HG02885 (cell line): ENCODE results near the gene SMG6.
"Not testable (repeated sequence)": the region's sequence is repeated elsewhere in the genome, so short reads cannot be mapped to it uniquely, and the experiment has no call there.

ENCODE experiments used
- ATAC-seq: cut with Tn5 transposase; IDR thresholded peaks from one replicate; pipeline ENCODE4 v1.9.1; 2021; ENCODE audit warnings: mild to moderate bottlenecking; ENCODE audit not compliant: unreplicated experiment, poor library complexity

SMG6 gene

DNA sequence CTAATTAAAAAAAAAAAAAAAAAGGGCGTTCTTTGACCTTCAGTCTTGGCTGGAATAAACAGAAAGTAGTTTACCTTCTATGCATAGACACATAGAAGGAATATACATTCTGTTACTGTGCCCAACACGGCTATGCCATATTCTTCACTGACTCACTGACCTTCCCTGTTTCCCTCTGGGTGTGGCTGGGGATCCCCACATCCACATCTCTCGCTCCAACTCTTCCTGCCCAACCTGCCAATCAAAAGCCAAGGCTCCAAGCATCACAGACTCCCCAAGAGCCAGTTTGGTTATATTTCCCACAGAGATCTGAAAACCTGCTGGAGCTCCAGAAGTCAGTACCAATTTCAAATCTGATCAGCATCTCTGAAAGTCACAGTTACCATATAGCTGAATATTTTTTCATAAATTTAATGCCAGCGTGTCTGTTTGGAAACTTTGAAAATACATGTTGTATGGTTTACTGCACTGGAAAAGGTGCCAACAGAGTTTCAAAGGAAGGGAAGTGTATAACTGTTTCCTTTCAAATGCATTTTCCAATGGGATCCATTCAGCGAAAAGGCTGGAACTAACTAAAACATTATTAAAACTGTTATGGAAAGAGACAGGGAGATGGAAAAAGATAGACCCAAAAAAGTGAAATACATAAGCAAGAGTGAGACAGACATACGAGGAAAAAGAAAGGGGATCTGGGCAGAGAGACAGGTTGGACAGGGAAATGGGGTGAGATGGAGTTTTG lies 91.8 kb downstream of the SMG6 start:
- no peak for ATAC-seq

DNA sequence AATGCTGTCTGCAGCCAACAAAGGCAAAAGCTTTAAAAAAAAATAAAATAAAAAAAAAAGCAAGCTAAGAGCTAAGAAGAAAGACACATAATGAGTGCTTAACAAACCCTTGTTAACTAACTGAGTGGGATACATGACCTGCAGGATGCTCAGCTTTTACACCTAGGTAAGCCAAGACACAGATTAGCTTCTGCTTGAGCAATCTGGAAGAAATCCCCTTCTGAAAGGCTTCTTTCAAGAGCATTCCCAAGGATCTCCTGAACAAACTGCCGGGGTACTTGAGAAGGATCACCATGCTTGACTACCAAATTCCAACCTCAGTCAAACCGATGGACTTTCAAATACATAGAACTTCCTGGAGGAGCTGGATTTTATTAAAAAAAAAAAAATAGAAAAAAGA lies 92.9 kb downstream of the SMG6 start:
- no peak for ATAC-seq

DNA sequence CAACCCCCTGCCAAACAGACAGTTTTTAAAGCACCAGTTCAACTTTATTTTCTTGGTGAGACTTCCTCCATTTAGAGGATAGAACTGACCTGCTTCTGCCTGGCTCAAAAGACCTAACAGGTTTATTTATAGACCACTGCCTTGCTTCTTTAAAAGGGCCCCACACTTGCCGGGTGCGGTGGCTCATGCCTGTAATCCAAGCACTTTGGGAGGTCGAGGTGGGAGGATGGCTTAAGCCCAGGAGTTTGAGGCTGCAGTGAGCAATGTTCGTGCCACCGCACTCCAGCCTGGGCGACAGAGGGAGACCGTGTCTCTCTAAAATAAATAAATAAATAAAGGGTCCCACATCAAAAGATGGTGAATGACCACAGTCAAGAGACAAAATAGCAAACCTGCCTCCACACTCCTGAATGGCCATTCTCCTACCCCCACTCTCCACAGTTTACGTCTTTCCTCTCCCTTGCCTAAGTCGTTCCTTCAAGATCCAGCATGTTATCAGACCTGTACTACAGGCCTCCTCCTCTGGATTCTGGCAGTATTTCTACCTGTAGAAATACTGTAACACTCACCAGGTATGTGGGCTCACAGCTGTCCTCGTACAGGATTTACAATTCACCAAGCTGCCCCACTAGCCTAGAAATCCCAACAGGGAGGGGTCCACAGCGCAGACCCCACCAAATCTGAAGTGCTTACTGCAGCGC lies 95.6 kb downstream of the SMG6 start:
- no peak for ATAC-seq

DNA sequence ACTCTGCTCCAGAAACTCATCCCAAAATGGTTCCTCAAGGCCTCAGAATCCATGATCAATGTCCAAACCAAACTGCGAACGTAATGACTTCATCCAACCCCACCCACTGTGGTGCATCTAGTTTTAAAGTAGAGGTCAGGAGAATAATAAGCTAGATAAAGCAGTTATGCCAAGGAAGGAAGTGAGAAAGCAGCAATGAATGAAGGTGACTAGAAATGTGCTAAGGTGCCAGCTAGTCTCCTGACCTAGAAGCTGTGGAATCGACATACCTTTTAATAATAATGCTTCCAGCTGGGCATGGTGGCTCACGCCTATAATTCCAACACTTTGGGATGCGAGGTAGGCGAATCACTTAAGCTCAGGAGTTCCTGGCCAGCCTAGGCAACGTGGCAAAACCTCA lies 99.2 kb downstream of the SMG6 start:
- no peak for ATAC-seq

DNA sequence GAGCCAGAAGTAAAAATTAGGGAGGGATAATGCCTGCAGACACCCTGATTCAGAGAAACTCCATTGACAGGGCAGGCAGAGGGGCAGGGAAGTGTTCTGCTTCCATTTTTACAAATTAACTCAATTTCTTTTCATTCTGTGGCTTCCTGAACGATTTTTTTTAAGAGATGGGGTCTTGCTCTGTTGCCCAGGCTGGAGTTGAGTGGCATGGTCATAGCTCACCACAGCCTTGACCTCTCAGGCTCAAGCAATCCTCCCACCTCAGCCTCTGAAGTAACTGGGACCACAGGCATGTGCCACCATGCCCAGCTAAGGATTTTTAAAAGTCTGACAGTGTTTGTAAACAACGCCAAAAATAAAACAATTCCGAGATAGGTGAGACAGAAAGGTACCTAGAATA lies 99.8 kb downstream of the SMG6 start:
- ATAC-seq = no peak

DNA sequence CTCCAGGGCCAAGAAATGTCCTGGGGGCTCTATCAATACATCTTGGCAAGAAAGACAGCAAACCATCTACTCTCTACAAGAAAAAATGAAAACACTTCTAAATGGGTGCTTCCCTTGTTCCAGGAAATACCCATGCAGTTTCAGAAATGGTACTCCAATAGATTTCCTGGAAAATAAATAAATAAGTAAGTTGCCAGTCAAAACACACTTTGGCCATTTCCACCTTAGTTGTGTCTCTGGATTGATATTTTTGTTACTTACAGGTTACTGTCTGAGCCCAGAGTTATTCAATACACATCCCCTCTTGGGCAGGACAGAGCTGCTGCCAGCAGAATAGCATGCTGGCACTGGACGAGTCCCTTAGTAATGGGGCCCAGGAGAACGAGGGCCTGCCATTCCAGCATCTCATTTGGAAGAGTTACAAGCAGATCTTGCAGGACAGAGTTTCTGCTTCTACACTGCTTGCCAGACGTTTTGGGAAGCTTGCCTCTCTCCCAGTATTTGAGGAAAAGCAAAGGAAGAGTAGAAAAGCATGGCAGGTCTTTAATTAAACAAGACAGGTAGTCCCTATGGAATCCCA lies 100.5 kb downstream of the SMG6 start:
- ATAC-seq = no peak

DNA sequence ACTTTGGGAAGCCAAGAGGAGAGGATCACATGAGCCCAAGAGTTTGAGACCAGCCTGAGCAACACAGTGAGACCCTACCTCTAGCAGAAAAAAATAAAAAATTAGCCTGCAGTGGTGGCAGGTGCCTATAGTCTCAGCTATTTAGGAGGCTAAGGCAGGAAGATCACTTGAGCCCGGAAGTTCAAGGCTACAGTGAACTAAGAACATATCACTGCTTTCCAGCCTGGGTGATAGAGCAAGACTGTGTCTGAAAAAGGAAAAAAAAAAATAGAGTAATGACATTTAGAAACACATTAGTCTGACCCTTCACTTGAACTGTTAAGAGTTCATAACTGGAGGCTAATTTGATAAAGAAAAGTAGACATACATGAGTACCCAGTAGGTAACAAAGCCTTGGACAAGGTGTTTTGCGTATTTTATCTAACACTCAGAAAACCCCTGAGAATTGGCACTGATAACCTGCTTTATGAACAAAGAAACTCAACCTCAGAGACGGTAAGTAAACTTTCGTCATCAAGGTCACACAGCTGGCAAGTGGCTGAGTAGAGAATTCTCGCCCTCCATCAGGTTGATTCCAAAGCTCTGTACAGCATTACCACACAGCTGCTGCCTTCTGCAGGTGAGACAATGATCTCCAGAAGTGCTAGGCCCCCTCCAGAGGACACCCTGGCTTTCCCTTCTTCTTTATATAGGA lies 101.1 kb downstream of the SMG6 start:
- ATAC-seq = no peak

DNA sequence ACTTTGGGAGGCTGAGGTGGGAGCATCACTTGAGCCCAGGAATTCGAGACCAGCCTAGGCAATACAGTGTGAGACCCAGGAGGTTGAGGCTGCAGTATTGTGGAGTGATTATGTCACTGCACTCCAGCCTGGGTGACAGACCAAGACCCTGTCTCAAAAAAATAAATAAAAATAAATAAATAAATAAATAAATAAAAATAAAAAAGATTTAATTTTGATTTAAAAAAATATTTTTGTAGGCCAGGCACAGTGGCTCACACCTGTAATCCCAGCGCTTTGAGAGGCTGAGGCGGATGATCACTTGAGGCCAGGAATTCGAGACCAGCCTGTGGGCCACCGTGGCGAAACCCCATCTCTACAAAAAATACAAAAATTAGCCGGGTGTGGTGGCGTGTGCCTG lies 104.2 kb downstream of the SMG6 start:
- ATAC-seq = not testable (repeated sequence)

DNA sequence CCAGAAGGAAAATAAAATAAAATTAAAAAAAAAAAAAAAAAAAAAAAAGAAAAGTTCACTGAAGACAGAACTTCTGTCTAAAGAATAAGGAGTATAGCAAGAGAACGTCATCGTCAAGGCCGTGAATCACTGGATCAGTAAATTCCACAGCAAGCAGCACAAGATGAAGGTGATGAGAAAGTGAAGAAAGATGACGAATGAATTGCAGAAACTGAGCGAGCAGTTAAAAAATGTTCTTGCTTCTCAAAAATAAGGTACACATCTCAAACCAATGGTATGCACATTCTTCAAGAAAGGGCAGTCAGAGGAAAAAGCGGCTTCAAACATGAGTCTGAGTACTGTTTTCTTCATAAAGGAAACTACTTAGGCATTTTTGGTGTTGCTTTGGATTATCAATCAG lies 104.7 kb downstream of the SMG6 start:
- ATAC-seq = no peak

DNA sequence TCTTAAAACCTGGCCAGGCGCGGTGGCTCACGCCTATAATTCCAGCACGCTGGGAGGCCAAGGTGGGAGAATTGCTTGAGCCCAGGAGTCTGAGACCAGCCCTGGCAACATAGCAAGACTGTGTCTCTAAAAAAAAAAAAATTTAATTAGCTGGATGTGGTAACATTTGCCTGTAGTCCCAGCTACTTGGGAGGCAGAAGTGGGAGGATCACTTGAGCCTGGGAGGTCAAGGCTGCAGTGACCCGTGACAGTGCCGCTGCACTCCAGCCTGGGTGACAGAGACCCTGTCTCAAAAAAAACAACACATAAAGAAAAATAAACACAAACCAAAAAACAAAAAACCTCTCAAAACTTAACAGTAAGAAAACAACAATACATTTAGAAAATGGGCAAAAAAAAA lies 106.3 kb downstream of the SMG6 start:
- ATAC-seq = no peak

DNA sequence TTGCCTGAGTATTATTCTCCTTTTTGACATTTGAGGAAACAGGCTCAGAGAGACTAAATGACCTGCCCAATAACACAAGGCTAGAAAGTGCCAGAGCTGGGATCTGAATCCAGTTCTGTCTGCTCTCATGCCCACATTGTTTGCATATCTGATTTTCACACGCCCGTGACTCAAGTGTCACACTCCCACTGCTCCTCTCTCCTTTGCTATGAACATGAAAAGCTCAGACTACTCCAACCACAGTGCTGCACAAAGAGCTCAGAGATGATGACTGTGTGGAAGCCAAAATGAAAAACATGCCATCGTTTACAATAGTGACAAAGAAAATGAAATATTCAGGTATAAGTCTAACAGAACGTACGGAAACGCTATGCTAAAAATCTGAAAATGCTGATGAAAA lies 107.9 kb downstream of the SMG6 start:
- ATAC-seq = no peak

DNA sequence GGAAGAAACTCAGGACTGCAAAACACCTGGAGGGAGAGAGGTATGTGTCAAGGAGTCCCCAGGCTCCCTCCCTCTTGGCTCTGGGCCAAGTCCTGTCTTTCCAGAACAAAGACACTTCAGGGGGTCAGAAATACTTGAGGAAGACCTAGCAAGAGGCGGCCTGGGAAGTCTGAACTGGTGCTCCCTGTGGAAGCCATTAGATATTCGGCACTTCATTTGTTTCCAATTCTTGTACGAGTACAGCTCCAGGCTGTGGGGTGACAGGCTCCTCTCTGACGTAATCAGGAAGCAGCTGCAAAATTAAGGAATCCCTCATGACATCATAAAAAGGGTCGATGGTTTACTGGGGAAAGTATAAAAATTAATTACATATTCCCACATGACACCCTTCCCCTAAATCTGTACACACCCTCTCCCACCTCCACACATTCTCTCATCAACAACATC lies 108.7 kb downstream of the SMG6 start:
- no peak for ATAC-seq

DNA sequence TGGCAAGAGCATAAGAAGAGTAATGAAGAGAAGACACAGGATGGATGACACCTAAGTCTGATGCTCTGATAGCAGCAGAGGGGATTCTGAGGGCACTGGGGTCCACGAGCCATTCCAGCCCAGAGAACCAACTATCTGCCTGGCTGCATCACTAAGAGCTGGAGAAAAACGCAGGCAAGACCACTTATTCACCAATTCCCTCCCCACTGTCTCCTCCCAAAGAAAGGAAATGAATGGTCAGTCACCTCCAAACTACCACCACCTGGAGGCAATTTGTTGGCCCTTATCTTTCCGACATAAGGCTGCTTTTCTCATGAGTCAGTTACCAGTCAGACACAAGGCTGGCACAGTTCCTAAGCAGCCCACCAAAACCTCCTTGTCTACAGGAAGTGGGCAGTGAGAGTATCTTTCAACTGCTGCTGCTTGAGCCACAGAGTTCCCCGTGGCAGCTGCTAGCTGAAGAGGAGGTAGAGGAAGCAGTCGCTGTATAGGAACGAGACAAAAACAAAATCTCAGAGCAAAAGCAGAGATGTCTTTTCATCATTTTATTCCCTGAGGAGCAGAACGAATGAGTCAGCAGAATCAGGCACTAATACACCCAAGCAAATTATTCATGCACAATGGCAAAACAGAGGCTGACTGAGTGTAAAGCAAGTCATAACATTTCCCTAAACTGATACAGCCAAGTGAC lies 111.1 kb downstream of the SMG6 start:
- no peak for ATAC-seq

DNA sequence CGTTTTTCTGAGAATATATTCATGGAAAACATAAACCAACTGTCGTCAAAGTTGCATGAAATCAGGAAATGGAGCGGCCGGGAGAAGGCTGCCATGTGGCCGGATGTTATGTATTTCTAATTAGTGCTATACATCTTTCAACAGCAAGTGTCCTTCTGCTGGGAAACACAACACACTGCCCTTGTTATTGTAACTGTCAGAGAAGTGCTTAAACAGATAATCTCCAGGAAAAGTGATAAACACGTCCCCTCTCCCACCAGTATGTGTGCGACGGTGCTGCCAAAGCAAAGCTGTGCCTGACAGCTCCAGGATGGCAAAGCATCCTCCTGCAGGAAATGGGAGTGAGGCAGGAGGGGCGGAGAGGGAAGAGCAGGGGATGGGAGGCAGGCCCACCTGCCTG lies 111.8 kb downstream of the SMG6 start:
- ATAC-seq = no peak

DNA sequence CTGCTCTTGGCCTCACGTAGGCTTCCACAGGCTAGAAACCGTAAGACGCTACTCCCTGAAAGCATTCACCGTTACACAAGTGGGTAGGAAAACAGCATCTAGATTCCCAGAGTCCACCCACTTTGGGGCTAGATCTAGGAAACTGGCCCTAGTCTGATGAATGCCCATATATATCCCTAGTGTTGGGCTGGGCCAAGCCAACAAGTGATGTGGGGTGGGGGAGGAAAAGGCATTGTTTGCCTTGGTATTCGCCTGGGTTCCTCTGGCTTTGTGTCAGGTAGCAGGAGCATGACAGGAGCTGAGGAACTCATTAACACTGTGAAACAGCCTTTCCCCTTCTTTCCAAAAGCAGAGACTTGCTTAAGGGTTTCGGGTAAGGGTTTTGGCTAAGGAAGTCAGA lies 112.4 kb downstream of the SMG6 start:
- no peak for ATAC-seq

DNA sequence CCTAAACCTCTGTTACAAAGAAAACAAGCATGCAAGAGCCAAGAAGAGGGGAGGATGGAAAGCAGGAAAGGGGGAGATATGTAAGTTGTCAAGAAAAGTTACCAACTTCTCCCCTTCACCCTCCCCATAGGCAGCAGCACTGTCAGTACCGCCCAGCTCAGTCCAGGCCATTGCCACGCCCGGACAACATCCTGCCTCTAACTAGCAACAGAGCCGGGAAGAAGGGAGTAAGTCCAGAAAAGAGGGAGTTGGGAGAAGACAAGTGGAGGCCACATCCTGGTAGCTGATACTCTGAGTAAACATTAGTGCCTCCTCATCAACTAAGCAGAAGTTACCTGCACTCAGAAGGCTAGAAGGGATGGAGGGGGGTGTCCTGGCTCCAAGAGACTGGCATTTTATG lies 113.6 kb downstream of the SMG6 start:
- ATAC-seq = no peak

DNA sequence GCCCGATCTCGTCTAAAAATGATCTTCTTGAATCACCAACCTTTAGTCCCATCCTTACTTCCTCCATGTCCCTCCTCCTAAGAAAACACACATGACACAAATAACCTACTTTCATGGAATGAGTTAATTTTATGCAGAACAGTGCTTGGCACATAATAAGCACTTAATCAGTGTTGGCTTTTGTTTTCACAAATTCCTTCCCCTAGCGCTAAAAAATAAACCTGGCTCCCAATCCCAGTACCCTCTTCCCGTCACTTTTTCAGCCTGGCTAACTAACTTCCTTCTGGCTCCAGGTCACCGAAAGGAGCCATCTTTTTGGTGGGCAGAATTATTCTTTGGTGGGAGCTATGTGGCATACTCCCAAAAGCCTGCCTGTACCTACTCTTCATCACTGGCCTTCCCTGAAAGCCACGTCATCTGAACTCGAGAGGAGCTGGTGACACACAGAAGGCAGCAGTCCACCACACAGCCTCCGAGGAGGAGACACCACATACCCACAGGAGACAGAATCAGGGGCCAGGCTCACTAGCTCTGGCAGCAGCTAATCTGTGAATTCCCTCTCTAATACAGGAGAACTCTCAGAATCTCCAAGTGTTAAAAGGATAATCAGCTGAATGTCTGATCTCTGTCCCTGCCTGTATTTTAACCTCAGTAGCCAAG lies 114.5 kb downstream of the SMG6 start:
- ATAC-seq = no peak

DNA sequence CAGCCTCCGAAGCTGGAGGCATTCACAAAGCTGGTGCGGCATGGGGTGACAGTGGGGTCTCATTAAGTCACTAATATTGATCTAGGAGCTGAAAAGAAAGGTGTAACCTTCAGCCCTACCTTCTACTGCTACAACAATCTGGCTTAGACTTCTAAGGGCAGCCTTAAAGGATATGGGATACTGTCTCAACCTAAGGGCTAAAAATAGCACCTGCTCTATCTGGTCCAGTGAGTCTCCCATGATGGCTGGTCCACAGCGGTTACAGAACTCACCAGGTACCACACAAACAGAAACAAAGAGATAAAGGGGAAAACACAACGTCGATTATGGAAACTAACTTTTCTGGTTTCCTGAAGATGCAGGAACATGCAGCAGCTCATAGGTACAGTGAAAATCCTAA lies 115.8 kb downstream of the SMG6 start:
- no peak for ATAC-seq

DNA sequence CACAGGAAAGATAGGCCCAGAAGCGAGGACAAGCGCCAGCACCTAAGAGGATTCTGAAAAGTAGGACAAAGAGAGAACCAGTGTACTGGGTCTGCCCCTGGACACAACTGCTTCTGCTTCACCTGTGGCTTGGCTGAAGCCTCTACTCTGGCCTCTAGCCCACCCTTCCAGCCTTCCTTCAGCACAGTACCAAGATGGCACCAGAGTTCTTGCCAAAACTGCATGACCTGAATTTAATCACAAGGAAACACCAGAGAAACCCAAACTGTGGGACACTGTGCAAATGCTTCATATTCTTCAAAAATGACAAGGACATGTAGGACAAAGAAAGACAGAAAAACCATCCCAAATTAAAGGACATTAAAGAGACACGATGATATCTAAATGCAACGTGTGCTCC lies 116.6 kb downstream of the SMG6 start:
- ATAC-seq = no peak
